ENCODE results near the gene FREM2.

DNA sequence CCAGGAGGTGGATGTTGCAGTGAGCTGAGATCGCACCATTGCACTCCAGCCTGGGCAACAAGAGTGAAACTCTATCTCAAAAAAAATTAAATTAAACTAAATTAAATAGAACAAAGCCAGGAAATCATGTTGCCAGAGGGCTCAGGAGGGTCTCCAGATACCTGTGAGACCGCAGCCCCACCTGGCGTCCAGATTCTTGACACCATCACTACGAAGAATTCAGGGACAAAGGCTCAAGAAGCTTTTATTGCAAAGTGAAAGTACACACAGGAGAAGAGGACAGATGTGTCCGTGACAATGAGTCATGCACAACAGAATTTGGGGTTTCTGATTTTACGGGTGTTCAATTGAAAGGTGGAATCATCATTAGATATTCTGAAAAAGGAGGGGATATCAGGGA, 227.2 kb downstream of the FREM2 start:
- TF ChIP-seq, protein P1, sequence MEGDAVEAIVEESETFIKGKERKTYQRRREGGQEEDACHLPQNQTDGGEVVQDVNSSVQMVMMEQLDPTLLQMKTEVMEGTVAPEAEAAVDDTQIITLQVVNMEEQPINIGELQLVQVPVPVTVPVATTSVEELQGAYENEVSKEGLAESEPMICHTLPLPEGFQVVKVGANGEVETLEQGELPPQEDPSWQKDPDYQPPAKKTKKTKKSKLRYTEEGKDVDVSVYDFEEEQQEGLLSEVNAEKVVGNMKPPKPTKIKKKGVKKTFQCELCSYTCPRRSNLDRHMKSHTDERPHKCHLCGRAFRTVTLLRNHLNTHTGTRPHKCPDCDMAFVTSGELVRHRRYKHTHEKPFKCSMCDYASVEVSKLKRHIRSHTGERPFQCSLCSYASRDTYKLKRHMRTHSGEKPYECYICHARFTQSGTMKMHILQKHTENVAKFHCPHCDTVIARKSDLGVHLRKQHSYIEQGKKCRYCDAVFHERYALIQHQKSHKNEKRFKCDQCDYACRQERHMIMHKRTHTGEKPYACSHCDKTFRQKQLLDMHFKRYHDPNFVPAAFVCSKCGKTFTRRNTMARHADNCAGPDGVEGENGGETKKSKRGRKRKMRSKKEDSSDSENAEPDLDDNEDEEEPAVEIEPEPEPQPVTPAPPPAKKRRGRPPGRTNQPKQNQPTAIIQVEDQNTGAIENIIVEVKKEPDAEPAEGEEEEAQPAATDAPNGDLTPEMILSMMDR (conservative IDR thresholded peaks at IDR 0.05; ENCODE audit: low read depth in 2 of 2), result peak; percentile 41 to 55; a peak in 3 of 4 replicates
- TF ChIP-seq POLR2AphosphoS5 (IDR thresholded peaks at IDR 0.05; ENCODE audit: low read depth) (no peak), EZH2 (IDR thresholded peaks at IDR 0.05; ENCODE audit: low read depth, unreplicated experiment) (no peak), JUNB (IDR thresholded peaks at IDR 0.05; ENCODE audit: unreplicated experiment) (no peak), ZNF331 (CRISPR knock-in tag; IDR thresholded peaks at IDR 0.05; ENCODE audit: low read depth) (no peak), EZH2phosphoT487 (IDR thresholded peaks at IDR 0.05; ENCODE audit: unreplicated experiment) (no peak)
- TF ChIP-seq, protein P2, sequence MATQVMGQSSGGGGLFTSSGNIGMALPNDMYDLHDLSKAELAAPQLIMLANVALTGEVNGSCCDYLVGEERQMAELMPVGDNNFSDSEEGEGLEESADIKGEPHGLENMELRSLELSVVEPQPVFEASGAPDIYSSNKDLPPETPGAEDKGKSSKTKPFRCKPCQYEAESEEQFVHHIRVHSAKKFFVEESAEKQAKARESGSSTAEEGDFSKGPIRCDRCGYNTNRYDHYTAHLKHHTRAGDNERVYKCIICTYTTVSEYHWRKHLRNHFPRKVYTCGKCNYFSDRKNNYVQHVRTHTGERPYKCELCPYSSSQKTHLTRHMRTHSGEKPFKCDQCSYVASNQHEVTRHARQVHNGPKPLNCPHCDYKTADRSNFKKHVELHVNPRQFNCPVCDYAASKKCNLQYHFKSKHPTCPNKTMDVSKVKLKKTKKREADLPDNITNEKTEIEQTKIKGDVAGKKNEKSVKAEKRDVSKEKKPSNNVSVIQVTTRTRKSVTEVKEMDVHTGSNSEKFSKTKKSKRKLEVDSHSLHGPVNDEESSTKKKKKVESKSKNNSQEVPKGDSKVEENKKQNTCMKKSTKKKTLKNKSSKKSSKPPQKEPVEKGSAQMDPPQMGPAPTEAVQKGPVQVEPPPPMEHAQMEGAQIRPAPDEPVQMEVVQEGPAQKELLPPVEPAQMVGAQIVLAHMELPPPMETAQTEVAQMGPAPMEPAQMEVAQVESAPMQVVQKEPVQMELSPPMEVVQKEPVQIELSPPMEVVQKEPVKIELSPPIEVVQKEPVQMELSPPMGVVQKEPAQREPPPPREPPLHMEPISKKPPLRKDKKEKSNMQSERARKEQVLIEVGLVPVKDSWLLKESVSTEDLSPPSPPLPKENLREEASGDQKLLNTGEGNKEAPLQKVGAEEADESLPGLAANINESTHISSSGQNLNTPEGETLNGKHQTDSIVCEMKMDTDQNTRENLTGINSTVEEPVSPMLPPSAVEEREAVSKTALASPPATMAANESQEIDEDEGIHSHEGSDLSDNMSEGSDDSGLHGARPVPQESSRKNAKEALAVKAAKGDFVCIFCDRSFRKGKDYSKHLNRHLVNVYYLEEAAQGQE (IDR thresholded peaks at IDR 0.05; ENCODE audit: unreplicated experiment), result no peak

Data from GM23338 (cell line).